Fibroblast of the conjunctiva (primary cell): ENCODE data around the gene AATK.

Source experiments
- DNase-seq: peaks from one replicate; pipeline ENCODE4 v3.0.0-alpha.2; 2010; ENCODE audit warnings: low read depth

The AATK gene

DNA sequence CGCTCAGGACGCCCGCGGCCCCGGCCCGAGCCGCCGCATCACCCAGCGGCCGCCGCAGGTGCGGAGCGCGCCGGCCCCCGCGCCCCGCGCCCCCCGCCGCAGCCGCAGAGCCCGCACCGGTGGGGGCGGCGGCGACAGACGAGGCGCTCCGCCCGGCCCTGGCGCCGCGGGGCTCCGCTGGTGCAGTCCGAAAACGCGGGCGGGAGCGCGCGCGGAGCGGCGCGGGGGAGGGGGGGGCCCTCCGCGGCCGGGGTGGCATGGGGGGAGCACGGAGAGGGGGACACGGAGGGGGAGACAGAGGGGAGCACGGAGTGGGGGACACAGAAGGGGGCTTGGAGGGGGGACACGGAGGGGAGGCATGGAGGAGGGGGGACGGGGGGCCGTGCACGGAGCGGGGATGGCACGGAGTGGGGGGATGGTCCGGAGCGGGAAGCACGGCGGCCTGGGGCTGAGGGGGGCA, at the start of gene AATK:
TSS of gene AATK (minus strand) at position 189 of the 460 bp plus-strand sequence. CDS start 229 bp downstream, outside the sequence.
- DNase-seq = no peak

DNA sequence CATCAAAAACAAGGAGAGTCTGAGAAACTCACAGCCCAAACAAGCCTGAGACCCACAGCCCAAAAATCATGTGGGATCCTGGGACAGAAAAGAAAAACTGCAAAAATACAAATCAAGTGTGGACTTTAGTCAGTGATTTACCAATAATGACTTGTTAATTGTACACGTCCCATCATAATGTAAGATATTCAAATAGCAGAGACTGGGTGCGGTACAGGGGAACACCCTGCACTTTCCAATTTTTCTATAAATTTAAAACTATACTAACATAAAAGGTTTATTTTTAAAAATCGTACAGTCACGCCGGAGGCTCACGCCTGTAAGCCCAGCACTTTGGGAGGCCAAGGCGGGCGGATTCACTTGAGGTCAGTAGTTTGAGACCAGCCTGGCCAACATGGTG, 48.0 kb upstream of the AATK start:
- no peak for DNase-seq

GRCh38 chr17:81212365-81212764, 46.3 kb upstream of the AATK start:
- no peak for DNase-seq

DNA sequence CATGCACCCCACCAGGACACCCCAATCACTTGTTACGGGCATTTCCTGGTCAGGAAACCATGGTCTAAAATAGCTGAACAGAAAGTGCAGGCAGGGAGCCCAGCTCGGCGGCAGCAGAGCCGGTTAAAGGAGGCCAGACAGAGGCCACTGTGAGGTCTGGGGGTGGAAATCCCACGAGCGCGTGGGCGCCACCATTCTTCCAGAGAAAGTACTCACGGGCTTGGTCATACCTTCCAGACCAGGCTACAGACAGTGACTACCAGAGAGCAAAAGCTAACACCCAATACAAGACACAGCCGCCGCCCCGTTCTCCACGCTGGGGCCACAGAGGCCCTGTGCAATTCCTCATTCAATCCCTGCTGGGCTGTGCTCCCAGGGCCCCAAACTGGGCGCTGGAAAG, 44.8 kb upstream of the AATK start:
- DNase-seq = no peak

- no peak for DNase-seq
Observed at GRCh38 chr17:81210466-81210865, 44.4 kb upstream of the AATK start.

DNA sequence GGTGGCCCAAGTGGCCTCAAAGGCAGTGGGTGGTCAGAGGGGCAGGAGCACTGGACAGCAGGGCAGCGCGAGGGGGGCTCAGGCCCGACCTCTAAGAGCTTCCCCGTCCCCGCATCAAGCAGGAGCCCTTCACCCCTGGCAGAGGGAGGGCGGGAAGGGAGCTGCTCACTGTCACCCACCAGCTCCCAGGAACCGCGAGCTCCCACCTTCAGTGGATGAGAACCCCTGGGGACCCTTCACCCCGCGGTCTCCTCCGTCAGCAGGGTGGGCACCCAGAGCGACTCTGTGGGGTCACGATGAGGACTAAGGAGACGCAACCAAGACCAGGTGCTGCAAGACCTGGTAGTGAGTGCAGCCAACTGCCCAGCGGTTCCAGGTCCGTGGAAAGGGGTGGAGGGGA, 43.1 kb upstream of the AATK start:
- no peak for DNase-seq

- DNase-seq = no peak
Observed at GRCh38 chr17:81208651-81209050, 42.6 kb upstream of the AATK start.

DNA sequence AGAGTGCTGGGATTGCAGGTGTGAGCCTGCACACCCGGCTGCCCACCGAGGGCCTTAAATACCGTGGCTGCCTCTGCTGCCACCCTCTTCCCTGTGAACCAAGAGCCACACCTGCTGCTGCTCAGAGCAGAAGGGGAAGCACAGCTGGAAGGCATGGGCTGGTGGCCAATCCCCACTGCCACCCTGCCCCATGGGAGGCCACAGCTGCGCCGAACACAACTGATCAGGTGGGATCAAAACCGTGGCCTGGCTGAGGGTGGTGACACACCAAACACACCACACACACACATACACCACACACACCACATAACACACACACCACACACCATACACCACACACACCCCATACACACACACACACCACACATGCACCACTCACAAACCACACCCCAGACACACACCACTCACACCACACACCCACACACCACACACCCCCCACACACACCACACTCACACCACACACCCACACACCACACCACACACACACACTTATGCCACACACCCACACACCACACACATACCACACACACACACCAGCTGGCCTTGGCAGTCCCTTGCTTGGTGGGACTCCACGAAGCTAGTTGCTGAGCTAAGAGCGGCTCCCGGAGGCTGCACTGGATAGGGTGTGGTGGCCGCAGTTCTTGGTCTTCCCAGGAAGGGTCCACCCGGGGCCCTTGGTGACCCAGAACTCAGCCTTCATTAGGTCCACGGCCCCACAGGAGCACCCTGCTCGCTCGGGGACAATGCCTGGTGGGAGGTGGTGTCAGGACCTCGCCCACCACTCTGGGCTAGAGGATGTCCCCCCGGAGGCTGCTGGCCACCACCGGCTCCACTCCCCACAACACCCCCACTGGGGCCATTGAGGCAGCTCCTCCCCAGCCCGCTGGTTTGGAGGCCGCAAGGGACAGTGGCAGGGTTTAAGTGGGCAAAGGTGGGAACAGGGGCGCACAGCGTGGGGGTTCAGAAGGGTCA, 41.9 kb upstream of the AATK start:
- no peak for DNase-seq

DNA sequence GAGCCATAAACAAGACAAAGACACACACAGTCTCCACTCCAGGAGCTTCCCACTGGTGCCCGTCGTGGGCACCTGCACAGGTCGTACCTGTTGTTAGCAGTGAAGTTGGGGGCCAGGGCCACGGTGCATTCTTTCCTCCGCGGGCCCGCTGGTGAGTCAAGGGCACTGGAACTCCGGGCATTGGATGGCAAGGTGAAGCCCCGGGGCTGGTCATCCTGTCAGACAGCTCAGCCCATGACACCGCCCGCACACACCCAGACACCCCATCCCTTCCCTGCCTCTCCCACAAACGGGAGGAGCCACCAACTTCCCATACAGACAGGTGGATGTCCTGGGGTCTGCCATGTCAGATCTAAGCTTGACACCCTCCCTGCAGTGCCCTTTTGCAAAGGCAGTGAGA, 40.6 kb upstream of the AATK start:
- no peak for DNase-seq

DNA sequence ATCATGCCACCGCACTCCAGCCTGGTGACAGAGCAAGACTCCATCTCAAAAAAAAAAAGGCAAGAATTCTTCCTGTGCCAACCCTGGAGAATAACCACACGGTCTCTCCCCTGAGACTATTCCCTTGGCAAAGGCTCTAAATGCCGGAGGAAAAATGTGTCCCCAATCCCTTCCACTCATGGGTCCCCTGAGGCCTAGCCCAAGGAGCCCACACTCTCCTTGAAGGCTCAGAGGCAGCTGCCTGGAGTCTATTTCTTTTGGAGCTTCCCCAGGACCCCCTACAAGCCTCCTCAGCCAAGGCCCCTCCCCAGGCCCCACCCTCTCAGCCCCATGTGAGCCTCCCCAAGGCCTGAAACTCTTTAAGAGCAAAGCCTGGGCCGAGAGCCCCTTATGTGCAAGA, 40.1 kb upstream of the AATK start:
- DNase-seq = no peak

GRCh38 chr17:81204578-81204977, 38.6 kb upstream of the AATK start:
- no peak for DNase-seq

GRCh38 chr17:81203136-81203535, 37.1 kb upstream of the AATK start:
- no peak for DNase-seq

DNA sequence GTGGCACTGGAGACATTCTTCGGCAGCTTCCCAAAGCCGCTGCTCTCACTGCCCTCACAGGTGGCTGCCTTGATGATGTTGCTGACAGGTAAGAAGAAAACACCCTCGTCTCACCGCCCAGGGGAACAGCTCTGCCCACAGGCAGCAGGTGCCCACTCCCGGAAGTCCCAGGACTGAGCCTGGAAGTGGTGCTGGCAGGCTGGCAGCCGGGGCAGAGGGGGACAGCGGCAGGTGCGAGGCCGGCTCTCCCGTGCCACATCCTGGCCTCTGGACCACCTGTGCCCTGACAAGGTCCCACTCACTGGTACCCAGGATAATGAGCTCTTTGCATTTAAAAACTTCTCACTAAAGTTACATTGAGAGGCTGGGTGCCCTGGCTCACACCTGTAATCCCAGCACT, 36.3 kb upstream of the AATK start:
- no peak for DNase-seq

DNA sequence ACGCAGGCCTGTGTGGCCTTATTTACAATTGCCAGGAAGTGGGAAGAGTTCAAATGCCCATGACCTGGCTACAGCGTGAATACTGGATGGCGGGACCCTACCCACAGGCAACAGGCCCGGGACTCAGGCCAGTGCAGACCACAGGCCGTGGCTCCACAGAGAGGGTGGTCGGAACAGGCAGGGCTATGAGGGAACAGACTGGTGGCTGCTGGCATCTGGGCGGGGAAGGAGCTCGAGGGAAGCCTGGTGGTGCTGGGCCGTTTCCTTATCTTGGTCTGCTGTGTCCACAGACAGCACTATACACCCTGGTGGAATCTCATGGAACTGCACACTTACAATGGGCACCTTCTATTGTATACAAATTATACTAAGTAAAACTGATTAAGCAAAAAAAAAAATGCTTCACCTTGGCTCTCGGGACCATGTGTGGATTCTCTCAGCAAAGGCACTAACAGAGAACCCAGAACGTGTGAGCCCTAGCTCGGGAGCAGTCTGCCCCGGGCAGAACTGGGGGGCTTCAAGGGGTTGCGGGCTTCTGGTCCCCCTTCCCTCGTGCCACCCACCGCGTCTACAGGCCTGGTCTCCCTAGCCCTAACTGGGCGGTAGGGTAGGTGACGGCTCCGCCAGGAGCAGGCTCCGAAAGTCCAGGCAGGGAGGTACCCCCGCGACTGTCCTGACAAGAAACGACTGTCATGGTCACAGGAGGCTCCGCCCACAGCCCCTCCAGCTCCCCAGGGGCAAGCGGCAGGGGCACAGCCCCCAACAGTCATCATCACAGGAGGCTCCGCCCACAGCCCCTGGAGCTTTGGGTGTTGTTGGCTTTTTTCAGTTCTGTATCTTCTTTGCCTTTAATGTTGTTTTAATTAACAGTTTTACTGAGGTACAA, 34.9 kb upstream of the AATK start:
- peak; percentile 35 for DNase-seq

- no peak for DNase-seq
Observed at GRCh38 chr17:81200201-81200600, 34.2 kb upstream of the AATK start.

- DNase-seq = no peak
Observed at GRCh38 chr17:81199482-81199830, 33.4 kb upstream of the AATK start.

DNA sequence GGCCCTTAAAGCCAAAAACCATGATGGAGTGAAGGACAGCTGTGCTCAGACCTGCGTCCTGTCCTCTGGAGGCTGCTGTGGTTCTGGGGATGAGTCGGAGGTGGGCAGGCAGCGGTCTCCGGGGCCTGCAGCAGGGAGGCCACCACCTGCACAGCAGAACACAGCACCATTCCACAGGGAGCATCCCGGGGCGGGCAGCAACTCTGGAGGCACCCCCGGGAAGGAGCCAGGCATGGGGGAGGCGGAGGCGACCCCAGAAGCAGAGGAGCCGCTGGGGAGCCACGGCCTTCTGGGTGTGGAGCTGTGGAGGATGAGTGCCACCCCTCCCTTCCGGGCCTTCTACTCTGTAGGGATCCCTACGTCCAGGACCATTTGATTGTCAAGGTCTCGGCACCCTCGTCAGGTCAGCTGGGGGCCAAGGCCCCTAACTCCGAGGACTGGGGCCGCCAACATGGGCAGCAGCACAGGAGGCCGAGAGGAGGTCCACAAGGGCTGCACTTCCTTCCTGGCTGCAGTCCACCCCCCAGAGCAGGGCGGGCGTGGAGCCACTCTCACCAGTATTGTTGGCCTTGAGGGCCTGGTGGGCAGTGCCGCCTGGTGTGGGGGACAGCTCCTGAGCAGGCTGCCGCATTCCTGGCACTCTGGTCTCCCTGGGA, 32.9 kb upstream of the AATK start:
- DNase-seq = no peak

- DNase-seq = no peak
Observed at GRCh38 chr17:81197831-81198490, 31.9 kb upstream of the AATK start.

- DNase-seq = no peak
Observed at GRCh38 chr17:81197409-81197795, 31.4 kb upstream of the AATK start.

DNA sequence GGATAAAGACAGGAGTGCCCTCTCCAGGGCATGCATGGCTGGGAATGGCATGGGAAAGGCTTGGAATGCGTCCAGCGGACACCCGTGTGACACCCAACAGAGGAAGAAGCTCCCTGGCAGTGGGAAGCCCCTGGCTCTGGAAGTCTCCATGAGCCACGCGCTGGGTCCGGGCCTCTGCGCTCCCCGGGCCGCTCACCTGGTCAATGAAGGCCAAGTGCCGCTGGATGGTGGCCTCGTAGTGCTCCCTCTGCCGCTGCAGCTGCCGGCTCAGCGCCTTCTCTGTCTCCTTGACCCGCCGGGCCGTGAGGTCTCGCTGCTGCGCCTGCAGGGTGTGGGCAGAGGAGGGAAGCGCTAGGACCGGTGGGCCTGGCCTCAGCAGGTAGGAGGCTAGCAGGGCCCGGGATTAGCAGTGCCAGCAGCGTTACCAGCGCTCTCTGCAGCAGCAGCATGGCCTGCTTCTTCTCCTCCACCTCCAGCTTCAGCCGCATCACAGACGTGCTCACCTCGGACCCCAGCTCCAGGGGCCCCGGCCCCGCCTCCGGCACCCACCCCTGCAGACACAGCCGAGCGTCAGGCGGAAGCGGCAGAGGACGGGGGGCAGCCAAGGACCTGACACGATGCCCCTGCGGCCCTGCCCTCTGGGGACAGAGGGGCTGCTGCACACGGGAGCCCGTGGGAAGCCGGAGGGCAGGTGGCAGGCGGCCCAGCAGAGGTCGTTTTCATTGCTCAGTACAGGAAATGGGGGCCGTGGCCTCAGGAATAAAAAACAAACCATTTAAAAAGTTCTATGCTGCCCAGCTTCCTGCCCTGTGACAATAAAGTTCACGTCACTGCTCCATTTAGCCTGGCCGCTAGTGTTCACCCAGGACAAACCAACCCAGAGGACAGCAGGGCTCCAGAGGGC, 30.7 kb upstream of the AATK start:
- DNase-seq = no peak
